Loucy (cell line): ENCODE data around the gene ADRM1.

Experiments
- H2AFZ ChIP-seq: fragments of 200-600 bp; sonication (generic); 2 replicates; pipeline ENCODE4 v1.6.0; 2016; ENCODE audit warnings: antibody characterized with exemption, mild to moderate bottlenecking, low read length, moderate library complexity
- H3F3A ChIP-seq: fragments of 200-600 bp; 2 replicates; pipeline ENCODE4 v1.6.0; 2016; ENCODE audit warnings: antibody characterized with exemption, low read depth, mild to moderate bottlenecking
- H3K27me3 ChIP-seq: fragments of 200-600 bp; sonication (generic); 2 replicates; pipeline ENCODE4 v1.6.1; 2014; ENCODE audit warnings: low read length, mild to moderate bottlenecking; ENCODE audit not compliant: insufficient read depth, poor library complexity, severe bottlenecking
- H3K36me3 ChIP-seq: fragments of 200-600 bp; sonication (generic); 2 replicates; pipeline ENCODE4 v1.6.1; 2016; ENCODE audit warnings: low read length; ENCODE audit not compliant: insufficient read depth
- H3K4me1 ChIP-seq: fragments of 200-600 bp; sonication (generic); 2 replicates; pipeline ENCODE4 v1.5.1; 2014; ENCODE audit warnings: low read length, mild to moderate bottlenecking; ENCODE audit not compliant: insufficient read depth, poor library complexity, severe bottlenecking
- H3K4me2 ChIP-seq: fragments of 200-600 bp; sonication (generic); 2 replicates; pipeline ENCODE4 v1.6.0; 2014; ENCODE audit warnings: antibody characterized with exemption, low read length, low read depth, mild to moderate bottlenecking; ENCODE audit not compliant: poor library complexity, severe bottlenecking
- H3K4me3 ChIP-seq: fragments of 200-600 bp; sonication (generic); 2 replicates; pipeline ENCODE4 v1.5.1; 2014; ENCODE audit warnings: low read length, mild to moderate bottlenecking, mixed read lengths; ENCODE audit not compliant: poor library complexity, severe bottlenecking
- H3K79me2 ChIP-seq: fragments of 200-600 bp; sonication (generic); 2 replicates; pipeline ENCODE4 v1.6.1; 2014; ENCODE audit warnings: low read length; ENCODE audit not compliant: insufficient read depth
- H3K9ac ChIP-seq: fragments of 200-600 bp; sonication (generic); 2 replicates; pipeline ENCODE4 v1.6.0; 2014; ENCODE audit warnings: mild to moderate bottlenecking, low read depth, low read length, moderate library complexity; ENCODE audit not compliant: poor library complexity, severe bottlenecking
- H3K9me2 ChIP-seq: fragments of 200-600 bp; sonication (generic); replicated peaks from 2 replicates; pipeline ENCODE4 v1.6.1; 2016; ENCODE audit warnings: low read depth, low read length, mixed read lengths
- H3K9me3 ChIP-seq: fragments of 200-600 bp; sonication (generic); 2 replicates; pipeline ENCODE4 v1.6.1; 2014; ENCODE audit warnings: mild to moderate bottlenecking, antibody characterized with exemption, low read length, low read depth; ENCODE audit not compliant: insufficient read depth
- H4K20me1 ChIP-seq: fragments of 200-600 bp; sonication (generic); 2 replicates; pipeline ENCODE4 v1.6.0; 2014; ENCODE audit warnings: antibody characterized with exemption, low read length, mild to moderate bottlenecking; ENCODE audit not compliant: insufficient read depth, poor library complexity, severe bottlenecking
- EZH2phosphoT487 ChIP-seq: fragments of 200-600 bp; IDR thresholded peaks from 2 replicates; pipeline ENCODE4 v1.6.1; 2018; ENCODE audit warnings: antibody characterized with exemption, mild to moderate bottlenecking, moderate library complexity, borderline replicate concordance
- TF ChIP-seq, protein P1 (sequence below): fragments of 200-600 bp; sonication (generic); conservative IDR thresholded peaks from 2 replicates; pipeline ENCODE4 v1.5.1; 2014; ENCODE audit warnings: mild to moderate bottlenecking, antibody characterized with exemption, low read length

Gene ADRM1

DNA sequence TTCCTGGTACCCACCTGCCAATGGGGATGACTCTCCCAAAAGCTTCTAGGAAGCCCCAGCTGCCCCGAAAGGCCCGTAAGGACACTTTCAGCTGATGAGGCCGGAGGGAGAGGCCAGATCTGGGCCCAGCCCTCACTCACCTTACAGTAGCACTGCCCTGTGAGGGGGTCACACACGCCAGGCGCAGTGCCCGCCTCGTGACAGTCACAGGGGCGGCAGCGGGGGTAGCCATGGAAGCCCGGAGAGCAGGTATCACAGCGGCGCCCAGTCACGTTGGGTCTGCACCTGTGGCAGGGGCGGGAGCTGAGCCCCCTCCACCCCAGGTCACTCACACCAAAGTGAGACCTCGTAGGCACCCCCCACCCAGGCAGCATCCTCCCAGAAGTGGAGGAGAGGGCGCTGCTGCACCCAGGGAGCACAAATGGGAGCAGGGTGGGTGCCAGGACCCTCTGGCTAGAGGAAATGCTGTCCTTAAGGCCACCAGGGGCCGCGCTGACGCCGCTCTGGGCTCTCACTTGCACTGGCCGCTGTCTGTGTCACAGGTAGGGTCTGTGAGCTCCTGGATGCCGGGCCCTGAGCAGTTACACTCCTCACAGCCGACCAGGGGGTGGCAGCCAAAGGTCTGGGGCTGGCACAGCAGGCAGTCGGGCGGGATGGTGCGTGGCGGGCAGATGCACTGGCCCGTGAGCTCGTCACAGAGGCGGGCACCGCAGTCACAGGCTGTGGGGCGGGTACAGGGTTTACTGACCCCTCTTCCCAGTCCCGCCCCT is 25.1 kb downstream of the ADRM1 start:
- H3K79me2 ChIP-seq: no peaks in the 10 kb centered on the region
- H2AFZ ChIP-seq: no peak overlapping the region
- H3K27me3 ChIP-seq: no peaks in the 10 kb centered on the region
- H3K9me3 ChIP-seq: no peaks in the 10 kb centered on the region
- no peaks in the 10 kb centered on the region for H3K9me2 ChIP-seq
- H3K9ac ChIP-seq: no peak overlapping the region
- TF ChIP-seq, protein P1, sequence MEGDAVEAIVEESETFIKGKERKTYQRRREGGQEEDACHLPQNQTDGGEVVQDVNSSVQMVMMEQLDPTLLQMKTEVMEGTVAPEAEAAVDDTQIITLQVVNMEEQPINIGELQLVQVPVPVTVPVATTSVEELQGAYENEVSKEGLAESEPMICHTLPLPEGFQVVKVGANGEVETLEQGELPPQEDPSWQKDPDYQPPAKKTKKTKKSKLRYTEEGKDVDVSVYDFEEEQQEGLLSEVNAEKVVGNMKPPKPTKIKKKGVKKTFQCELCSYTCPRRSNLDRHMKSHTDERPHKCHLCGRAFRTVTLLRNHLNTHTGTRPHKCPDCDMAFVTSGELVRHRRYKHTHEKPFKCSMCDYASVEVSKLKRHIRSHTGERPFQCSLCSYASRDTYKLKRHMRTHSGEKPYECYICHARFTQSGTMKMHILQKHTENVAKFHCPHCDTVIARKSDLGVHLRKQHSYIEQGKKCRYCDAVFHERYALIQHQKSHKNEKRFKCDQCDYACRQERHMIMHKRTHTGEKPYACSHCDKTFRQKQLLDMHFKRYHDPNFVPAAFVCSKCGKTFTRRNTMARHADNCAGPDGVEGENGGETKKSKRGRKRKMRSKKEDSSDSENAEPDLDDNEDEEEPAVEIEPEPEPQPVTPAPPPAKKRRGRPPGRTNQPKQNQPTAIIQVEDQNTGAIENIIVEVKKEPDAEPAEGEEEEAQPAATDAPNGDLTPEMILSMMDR: no peak
- no peak for TF ChIP-seq EZH2phosphoT487
- H3K4me2 ChIP-seq: no peak overlapping the region
- H3K4me3 ChIP-seq: no peak overlapping the region
- H3F3A ChIP-seq: no peaks in the 10 kb centered on the region
- H3K4me1 ChIP-seq: no peaks in the 10 kb centered on the region
- no peaks in the 10 kb centered on the region for H4K20me1 ChIP-seq
- H3K36me3 ChIP-seq: no peaks in the 10 kb centered on the region

DNA sequence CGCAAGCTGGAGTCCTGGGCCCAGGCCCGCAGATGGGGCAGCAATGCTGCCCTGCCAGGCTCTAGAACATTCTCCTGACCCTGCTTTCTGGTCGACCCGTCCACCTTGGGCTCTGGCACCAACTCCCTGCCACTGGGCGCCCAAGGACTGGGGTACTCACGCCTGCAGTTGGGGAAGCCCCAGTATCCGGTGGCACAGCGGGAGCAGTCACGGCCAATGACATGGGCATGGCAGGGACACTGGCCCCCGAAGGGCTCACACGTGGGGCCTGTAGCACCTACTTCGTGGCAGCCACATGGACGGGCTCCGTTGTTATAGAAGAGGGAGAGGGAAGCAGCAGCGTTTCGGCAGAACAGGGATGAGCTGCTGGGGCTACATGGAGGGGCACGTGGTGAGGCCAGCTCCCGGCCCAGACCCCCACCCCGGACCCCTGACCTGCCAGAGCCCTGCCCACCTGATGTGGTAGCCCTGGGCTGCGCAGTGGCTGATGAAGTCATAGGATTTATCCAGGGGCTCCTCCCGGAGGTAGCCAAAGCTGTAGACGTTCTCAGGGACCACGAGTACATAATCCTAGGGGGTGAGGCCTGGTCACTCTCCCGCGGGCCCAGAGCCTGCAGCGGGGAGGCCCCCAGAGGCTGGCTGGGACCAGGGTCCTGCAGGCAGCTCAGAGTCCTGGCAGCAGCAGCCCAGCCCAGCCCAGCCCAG is 26.0 kb downstream of the ADRM1 start:
- H3K9ac ChIP-seq: no peak overlapping the region
- no peaks in the 10 kb centered on the region for H3K9me3 ChIP-seq
- no peak overlapping the region for H2AFZ ChIP-seq
- H4K20me1 ChIP-seq: no peaks in the 10 kb centered on the region
- H3K4me2 ChIP-seq: no peak overlapping the region
- H3K9me2 ChIP-seq: no peaks in the 10 kb centered on the region
- no peak overlapping the region for H3K4me3 ChIP-seq
- H3K79me2 ChIP-seq: no peaks in the 10 kb centered on the region
- no peak for TF ChIP-seq EZH2phosphoT487
- TF ChIP-seq, protein P1: no peak
- no peaks in the 10 kb centered on the region for H3K4me1 ChIP-seq
- H3K27me3 ChIP-seq: no peaks in the 10 kb centered on the region
- H3F3A ChIP-seq: no peaks in the 10 kb centered on the region
- H3K36me3 ChIP-seq: no peaks in the 10 kb centered on the region

DNA sequence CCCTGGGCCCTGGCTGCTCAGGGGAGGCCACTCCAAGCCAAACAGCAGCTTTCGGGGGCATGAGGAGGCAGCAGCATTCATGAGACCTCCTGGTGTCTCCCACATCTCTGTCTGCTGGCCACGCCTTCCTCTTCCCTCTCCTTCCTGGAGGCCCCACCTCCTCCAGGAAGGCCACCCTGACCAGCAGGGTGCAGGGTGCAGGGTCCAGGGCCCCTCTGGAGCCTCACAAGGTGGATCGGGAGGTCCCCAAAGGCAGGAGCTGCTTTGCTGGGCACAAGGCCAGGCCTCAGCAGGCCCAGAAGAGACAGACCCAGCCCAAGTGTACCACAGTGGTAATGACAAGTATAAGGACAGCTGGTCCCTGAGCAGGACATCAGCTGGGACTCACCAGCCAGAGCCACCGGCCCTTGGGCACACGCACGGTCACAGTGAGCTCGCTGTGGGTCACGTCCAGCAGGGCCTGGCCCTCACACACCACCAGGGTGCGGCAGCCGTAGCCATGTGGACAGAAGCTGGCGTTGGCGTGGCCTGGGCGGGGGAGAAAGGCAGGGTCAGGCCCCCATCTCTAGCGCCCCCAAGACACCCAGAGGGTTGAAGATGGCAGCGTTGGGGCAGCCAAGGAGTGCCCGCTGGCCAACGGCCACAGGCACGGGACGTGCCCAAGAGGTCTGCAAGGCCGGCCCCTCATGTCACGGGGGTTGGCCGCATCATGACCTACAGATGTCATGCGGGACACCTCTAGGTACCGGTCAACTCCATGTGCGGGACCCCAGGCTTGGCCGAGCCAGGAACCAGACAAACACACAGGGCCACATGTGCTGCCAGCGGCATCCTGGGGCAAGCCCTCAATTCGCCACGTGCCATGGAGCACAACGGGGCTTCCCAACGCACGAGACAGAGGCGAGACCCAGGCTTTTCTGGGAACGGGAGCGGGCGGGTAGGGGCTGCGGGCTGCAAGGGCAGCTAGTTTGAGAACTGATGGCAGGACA is 26.9 kb downstream of the ADRM1 start:
- TF ChIP-seq, protein P1: no peak
- no peak for TF ChIP-seq EZH2phosphoT487
- Histone ChIP-seq H3F3A (no peaks in the 10 kb centered on the region), H3K36me3 (no peaks in the 10 kb centered on the region), H4K20me1 (no peaks in the 10 kb centered on the region), H3K4me2 (no peak overlapping the region), H3K27me3 (no peaks in the 10 kb centered on the region), H3K4me1 (no peaks in the 10 kb centered on the region), H3K9me2 (no peaks in the 10 kb centered on the region), H3K79me2 (no peaks in the 10 kb centered on the region), H2AFZ (no peak overlapping the region), H3K4me3 (no peak overlapping the region), H3K9me3 (no peaks in the 10 kb centered on the region), H3K9ac (no peak overlapping the region)
